ENCODE results near the gene EFL1.

EFL1 gene

GRCh38 chr15:82183121-82184031, 79.2 kb downstream of the EFL1 start:
- TF ChIP-seq CTCF (IDR thresholded peaks at IDR 0.05; ENCODE audit: extremely low read depth, insufficient read depth, missing control alignments), result no peak
- no peak for DNase-seq (ENCODE audit: low spot score)
- in situ Hi-C loops (cut with MboI; ENCODE audit: low pct_unique_long_range_greater_than_20kb, low sequenced_read_pairs, unreplicated experiment), result no loop called here

- in situ Hi-C loops (cut with MboI; ENCODE audit: low pct_unique_long_range_greater_than_20kb, low sequenced_read_pairs, unreplicated experiment), result no loop called here
- no peak for DNase-seq (ENCODE audit: low spot score)
- TF ChIP-seq CTCF (IDR thresholded peaks at IDR 0.05; ENCODE audit: extremely low read depth, insufficient read depth, missing control alignments), result no peak
These were observed 81.2 kb downstream of the EFL1 start for GRCh38 chr15:82181371-82181770.

- no peak for TF ChIP-seq CTCF (IDR thresholded peaks at IDR 0.05; ENCODE audit: extremely low read depth, insufficient read depth, missing control alignments)
- no peak for DNase-seq (ENCODE audit: low spot score)
- in situ Hi-C loops (cut with MboI; ENCODE audit: low pct_unique_long_range_greater_than_20kb, low sequenced_read_pairs, unreplicated experiment), result no loop called here
These were observed 84.5 kb downstream of the EFL1 start for GRCh38 chr15:82178061-82178460.

GRCh38 chr15:82177291-82178010, 85.1 kb downstream of the EFL1 start:
- in situ Hi-C loops (cut with MboI; ENCODE audit: low pct_unique_long_range_greater_than_20kb, low sequenced_read_pairs, unreplicated experiment), result no loop called here
- TF ChIP-seq CTCF (IDR thresholded peaks at IDR 0.05; ENCODE audit: extremely low read depth, insufficient read depth, missing control alignments), result no peak
- DNase-seq (ENCODE audit: low spot score), result no peak

GRCh38 chr15:82176542-82176941, 86.0 kb downstream of the EFL1 start:
- DNase-seq (ENCODE audit: low spot score), result no peak
- no peak for TF ChIP-seq CTCF (IDR thresholded peaks at IDR 0.05; ENCODE audit: extremely low read depth, insufficient read depth, missing control alignments)
- in situ Hi-C loops (cut with MboI; ENCODE audit: low pct_unique_long_range_greater_than_20kb, low sequenced_read_pairs, unreplicated experiment), result no loop called here

- DNase-seq (ENCODE audit: low spot score), result no peak
- in situ Hi-C loops (cut with MboI; ENCODE audit: low pct_unique_long_range_greater_than_20kb, low sequenced_read_pairs, unreplicated experiment), result no loop called here
- TF ChIP-seq CTCF (IDR thresholded peaks at IDR 0.05; ENCODE audit: extremely low read depth, insufficient read depth, missing control alignments), result no peak
These were observed 87.9 kb downstream of the EFL1 start for GRCh38 chr15:82174471-82175235.

All from GM13977 (cell line).